Heart left ventricle (tissue), 16 donors: Measurements from ENCODE around the gene OS9. TPM values are rescaled to one million over a fixed set of nuclear protein-coding genes. Genes with fewer than 3 reads are reported as not detected.

Source experiments
- ATAC-seq, 4 donors: fragments of 200-7000 bp; cut with Tn5 transposase; one replicate each; pipeline ENCODE4 v1.9.1; 2020 to 2022; ENCODE audit warnings: moderate library complexity in 4 of 4, mild to moderate bottlenecking in 3 of 4, moderate number of reproducible peaks in 1 of 4
- DNase-seq, 5 donors: peaks; one replicate each; pipeline ENCODE4 v3.0.0-alpha.2; 2020
- H3K27ac ChIP-seq, 12 donors: fragments of 200-600 bp; sonication (generic) in 4 of 12; one replicate each; pipeline versions ENCODE4 v1.5.0 to v1.8.0; 2016 to 2022; ENCODE audit warnings: mild to moderate bottlenecking in 2 of 12
- H3K27me3 ChIP-seq, 9 donors: fragments of 200-600 bp; sonication (generic) in 2 of 9; one replicate each; pipeline versions ENCODE4 v1.5.1 to v1.8.0; 2016 to 2022; ENCODE audit warnings: mild to moderate bottlenecking in 3 of 9
- H3K36me3 ChIP-seq, 9 donors: fragments of 200-600 bp; sonication (generic) in 2 of 9; one replicate each; pipeline versions ENCODE4 v1.5.0 to v1.8.0; 2018 to 2022; ENCODE audit warnings: mild to moderate bottlenecking in 2 of 9
- H3K4me1 ChIP-seq, 12 donors: fragments of 200-600 bp; sonication (generic) in 4 of 12; one replicate each; pipeline versions ENCODE4 v1.5.0 to v1.8.0; 2016 to 2022; ENCODE audit warnings: mild to moderate bottlenecking in 3 of 12
- H3K4me3 ChIP-seq, 12 donors: fragments of 200-600 bp; sonication (generic) in 4 of 12; one replicate each; pipeline versions ENCODE4 v1.5.0 to v1.8.0; 2017 to 2022; ENCODE audit warnings: mild to moderate bottlenecking in 9 of 12, moderate library complexity in 4 of 12
- H3K9me3 ChIP-seq, 12 donors: fragments of 200-600 bp; sonication (generic) in 4 of 12; one replicate each; pipeline versions ENCODE4 v1.5.0 to v1.8.0; 2016 to 2022; ENCODE audit warnings: mild to moderate bottlenecking in 1 of 12
- POLR2A ChIP-seq, 2 donors: fragments of 450-650 bp; IDR thresholded peaks; one replicate each; pipeline ENCODE4 v1.6.1; 2017; ENCODE audit warnings: antibody characterized with exemption in 2 of 2, mild to moderate bottlenecking in 2 of 2, moderate library complexity in 2 of 2
- WGBS, 4 donors: extraction: QIAGEN DNeasy Blood & Tissue Kit in 2 of 4; methylation state at CpG; one replicate each; pipeline versions ENCODE4 v1.1.5 to v1.1.7; 2013 to 2018; 5-methylcytosine and 5-hydroxymethylcytosine counted together
- intact Hi-C, 10 donors: fragments of 100-400 bp; cut with DNase I; formaldehyde crosslinking; loops; one replicate each; pipeline versions ENCODE4 v1.11.1 to v1.14.2; 2022
- polyA plus RNA-seq, 2 donors: library from polyadenylated mRNA; stranded (reverse); fragments of 200-250 nt; gene quantifications; one replicate each; pipeline ENCODE4 v1.2.3, GENCODE V29; 2013
- total RNA-seq, 9 donors: library from RNA; depleted of rRNA in 2 of 9; stranded (reverse); fragments of >200 nt in 2 of 9; fragmentation: NEBNext Ultra II Directional in 3 of 9; extraction: Animal tissue kit (Norgen Biotek cat#: 25700) in 3 of 9; gene quantifications; one replicate each; pipeline versions ENCODE4 v1.1.0 to v1.2.4, GENCODE V29; 2016 to 2023
- TF ChIP-seq, protein P1 (sequence below), 12 donors: fragments of 200-600 bp; sonication (generic) in 4 of 12; IDR thresholded peaks; one replicate each; pipeline versions ENCODE4 v1.5.0 to v1.8.0; 2018 to 2022; ENCODE audit warnings: antibody characterized with exemption in 12 of 12, mild to moderate bottlenecking in 5 of 12
- donor health status: ischemic (EF 13 %, LVEDD 7.1; RV severe dilation, severe dysfunction).
- donor health status: healthy with polysubstance abuse.
- donor health status: DM: no; HTN: yes; CAD: no.
- donor health status: DM: no; HTN: no; CAD: no.
- donor health status: ischemic (EF 25% LVEDD 6.9; RV normal size, moderate dysfunction).
- donor health status: ischemic (EF 25% LVEDD 5.7; RV mildly dilated, moderate dysfunction).
- donor health status: healthy.
- donor health status: DM: yes; HTN: yes; CAD: no.
- donor health status: ischemic (EF 35%, LVEDD 5.7; RV mildly dilated, moderate dysfunction).
- donor health status: nonischemic (EF 11% LVEDD 7.7; RV severe dilation, severe dysfunction).
- donor health status: DM: yes; HTN: yes; CAD: no.
- donor health status: PGD.
- donor health status: ischemic (EF 29% LVEDD 5.4; RV normal size, mild dysfunction).
- donor health status: nonischemic (EF 23%, LVEDD 6.1; RV moderate dilation, normal function).

The OS9 gene
- total and polyA plus RNA-seq, 11 donors = 89.4 to 196 (median 130) TPM

GRCh38 chr12:57739914-57740538 lies 46.1 kb downstream of the OS9 start:
- ATAC-seq (no peak), DNase-seq (no peak)
- Histone ChIP-seq H3K4me1 (peaks cover 5 to 75% (median 33%) of the 10 kb centered on the region in 12 donors), H3K27ac (peak overlapping the region in 9 of 12 donors; percentile 15 to 77 (median 52)), H3K4me3 (peak overlapping the region in 5 of 12 donors; percentile 24 to 63 (median 52)), H3K9me3 (no peaks in the 10 kb centered on the region), H3K36me3 (no peaks in the 10 kb centered on the region), H3K27me3 (peaks cover 25 to 64% (median 36%) of the 10 kb centered on the region in 9 donors)
- WGBS, 4 donors = 36 to 49% (median 49%) methylated on average over 2 to 10 of the region's 10 CpGs
- intact Hi-C loops = loop anchor here in 3 of 10 donors (10.0 kb wide), 2 partner anchors 105 to 155 kb away; partner anchors contain the start of gene B4GALNT1 (in 1 of the 3)
- TF ChIP-seq POLR2A (IDR thresholded peaks at IDR 0.05) = no peak
- TF ChIP-seq, protein P1, sequence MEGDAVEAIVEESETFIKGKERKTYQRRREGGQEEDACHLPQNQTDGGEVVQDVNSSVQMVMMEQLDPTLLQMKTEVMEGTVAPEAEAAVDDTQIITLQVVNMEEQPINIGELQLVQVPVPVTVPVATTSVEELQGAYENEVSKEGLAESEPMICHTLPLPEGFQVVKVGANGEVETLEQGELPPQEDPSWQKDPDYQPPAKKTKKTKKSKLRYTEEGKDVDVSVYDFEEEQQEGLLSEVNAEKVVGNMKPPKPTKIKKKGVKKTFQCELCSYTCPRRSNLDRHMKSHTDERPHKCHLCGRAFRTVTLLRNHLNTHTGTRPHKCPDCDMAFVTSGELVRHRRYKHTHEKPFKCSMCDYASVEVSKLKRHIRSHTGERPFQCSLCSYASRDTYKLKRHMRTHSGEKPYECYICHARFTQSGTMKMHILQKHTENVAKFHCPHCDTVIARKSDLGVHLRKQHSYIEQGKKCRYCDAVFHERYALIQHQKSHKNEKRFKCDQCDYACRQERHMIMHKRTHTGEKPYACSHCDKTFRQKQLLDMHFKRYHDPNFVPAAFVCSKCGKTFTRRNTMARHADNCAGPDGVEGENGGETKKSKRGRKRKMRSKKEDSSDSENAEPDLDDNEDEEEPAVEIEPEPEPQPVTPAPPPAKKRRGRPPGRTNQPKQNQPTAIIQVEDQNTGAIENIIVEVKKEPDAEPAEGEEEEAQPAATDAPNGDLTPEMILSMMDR (IDR thresholded peaks at IDR 0.05) = no peak

DNA sequence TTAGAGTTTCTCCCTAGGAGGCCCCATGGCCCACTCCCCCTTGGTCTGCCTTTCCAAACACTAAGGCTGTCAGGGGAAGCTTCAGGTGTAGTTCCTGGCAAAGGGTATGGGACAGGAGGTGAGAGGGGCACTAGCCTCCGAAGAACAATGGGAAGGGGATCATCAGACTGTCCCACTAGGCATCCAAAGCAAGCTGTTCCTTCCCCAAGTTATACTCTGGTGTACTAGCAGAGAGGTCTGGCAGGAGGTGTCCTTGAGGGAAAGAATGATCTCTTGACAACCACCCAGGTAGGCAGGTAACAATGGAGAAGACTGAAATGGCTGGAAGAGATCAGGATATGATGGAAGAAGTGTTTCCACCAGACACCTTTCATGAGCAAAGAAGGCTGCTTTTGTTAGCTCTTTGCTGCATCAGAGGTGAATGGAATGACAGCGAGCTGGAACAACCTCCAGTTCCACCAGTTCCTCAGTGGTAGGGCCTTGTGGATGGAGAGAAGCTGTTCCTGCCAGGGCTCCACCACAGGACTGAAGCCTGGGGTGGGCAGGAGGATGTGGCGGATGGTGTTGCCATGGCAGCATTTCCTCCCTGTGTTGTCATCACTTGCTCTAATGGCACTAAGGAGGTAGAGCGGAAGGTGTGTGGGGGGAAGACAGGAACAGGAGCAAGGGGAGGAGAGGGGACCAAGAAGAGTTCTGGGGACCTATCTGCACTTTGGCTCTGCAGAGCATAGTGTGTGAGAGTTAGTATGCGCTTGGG lies 46.9 kb downstream of the OS9 start:
- intact Hi-C loops = no loop called here
- ATAC-seq (no peak), DNase-seq (peak in 1 of 5 donors; percentile 50)
- Histone ChIP-seq H3K27ac (peak overlapping the region in 9 of 12 donors; percentile 19 to 77 (median 53)), H3K36me3 (no peaks in the 10 kb centered on the region), H3K4me3 (peak overlapping the region in 5 of 12 donors; percentile 4 to 63 (median 43)), H3K9me3 (no peaks in the 10 kb centered on the region), H3K4me1 (peaks cover 7 to 75% (median 32%) of the 10 kb centered on the region in 12 donors), H3K27me3 (peaks cover 17 to 56% (median 31%) of the 10 kb centered on the region in 9 donors)
- 46 to 57% (median 55%) methylated on average over 5 of the region's 5 CpGs for WGBS, 4 donors
- TF ChIP-seq POLR2A (IDR thresholded peaks at IDR 0.05) = no peak
- TF ChIP-seq, protein P1 (IDR thresholded peaks at IDR 0.05) = no peak

DNA sequence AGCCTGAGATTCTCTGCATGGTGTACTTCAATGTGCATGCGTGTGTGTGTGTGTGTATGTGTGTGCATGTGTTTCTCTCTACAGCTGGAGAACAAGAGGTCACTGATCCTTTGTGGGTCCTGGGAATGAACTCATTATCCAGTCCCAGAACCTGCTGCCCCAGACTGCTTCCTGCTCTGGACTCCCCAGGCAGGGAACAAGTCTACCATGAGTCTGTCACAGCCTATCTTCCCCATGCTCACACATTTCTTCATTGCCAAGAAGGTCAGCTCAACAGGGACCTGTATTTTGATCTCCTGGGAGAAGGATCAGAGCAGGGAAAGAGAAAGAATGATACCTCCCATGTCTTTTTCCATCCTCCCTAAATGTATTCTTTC lies 47.5 kb downstream of the OS9 start:
- H3K36me3 ChIP-seq = peaks cover 0 to 4% (median 2%) of the 10 kb centered on the region in 9 donors
- TF ChIP-seq, protein P1 (IDR thresholded peaks at IDR 0.05) = no peak
- no peak for TF ChIP-seq POLR2A (IDR thresholded peaks at IDR 0.05)
- 58 to 69% (median 66%) methylated on average over 1 of the region's 1 CpG for WGBS, 4 donors
- no peaks in the 10 kb centered on the region for H3K9me3 ChIP-seq
- peaks cover 7 to 73% (median 31%) of the 10 kb centered on the region in 12 donors for H3K4me1 ChIP-seq
- DNase-seq (peak in 1 of 5 donors; percentile 55), ATAC-seq (no peak)
- H3K4me3 ChIP-seq = peak overlapping the region in 6 of 12 donors; percentile 16 to 63 (median 26)
- intact Hi-C loops = no loop called here
- H3K27ac ChIP-seq = peak overlapping the region in 7 of 12 donors; percentile 19 to 77 (median 60)
- H3K27me3 ChIP-seq = peaks cover 15 to 50% (median 29%) of the 10 kb centered on the region in 9 donors
